D721Med (cell line): ENCODE results near the gene ZAR1.

ENCODE experiments used
- DNase-seq: peaks from one replicate; pipeline ENCODE4 v3.0.0; 2011; ENCODE audit warnings: low spot score; ENCODE audit not compliant: insufficient read length
- FAIRE-seq: peaks from 2 replicates; lab custom pipeline; 2011; peaks lifted over from hg19 to GRCh38; lab: Jason Lieb, UNC
- CTCF ChIP-seq: IDR thresholded peaks from 2 replicates; pipeline ENCODE4 v1.5.1; 2012; ENCODE audit warnings: mild to moderate bottlenecking, control low read depth; ENCODE audit not compliant: insufficient read depth; ENCODE audit errors: missing control alignments

ZAR1 gene

GRCh38 chr4:48461000-48461399, 29.1 kb upstream of the ZAR1 start:
- no peak for TF ChIP-seq CTCF
- DNase-seq (no peak), FAIRE-seq (no peak)

GRCh38 chr4:48462363-48462762, 27.7 kb upstream of the ZAR1 start:
- no peak for FAIRE-seq
- no peak for TF ChIP-seq CTCF
- DNase-seq: no peak

GRCh38 chr4:48467442-48467841, 22.6 kb upstream of the ZAR1 start:
- FAIRE-seq (no peak), DNase-seq (no peak)
- TF ChIP-seq CTCF: no peak

- DNase-seq: no peak
These were observed 22.2 kb upstream of the ZAR1 start for GRCh38 chr4:48467891-48468290.

GRCh38 chr4:48470137-48470536, 19.9 kb upstream of the ZAR1 start:
- DNase-seq (no peak), FAIRE-seq (no peak)
- no peak for TF ChIP-seq CTCF

More at GRCh38 chr4:48467891-48468290, 22.2 kb upstream of the ZAR1 start:
- no peak for TF ChIP-seq CTCF
- FAIRE-seq: no peak

GRCh38 chr4:48470570-48470969, 19.5 kb upstream of the ZAR1 start:
- FAIRE-seq: no peak
- no peak for DNase-seq
- no peak for TF ChIP-seq CTCF

GRCh38 chr4:48472794-48473193, 17.3 kb upstream of the ZAR1 start:
- no peak for TF ChIP-seq CTCF
- FAIRE-seq (no peak), DNase-seq (no peak)
